Kidney (tissue), 14 donors: Measurements from ENCODE around the gene DENND5B. TPM values are rescaled to one million over a fixed set of nuclear protein-coding genes. Genes with fewer than 3 reads are reported as not detected.
A peak's percentile ranks its signal among the peaks of the same experiment; 100 is the strongest.

Source experiments
- DNase-seq, 5 donors: peaks; one replicate each; pipeline ENCODE4 v3.0.0-alpha.2; 2013 to 2020
- FAIRE-seq: peaks from 2 replicates; lab custom pipeline; 2012; peaks lifted over from hg19 to GRCh38; lab: Jason Lieb, UNC
- H3K27ac ChIP-seq, 2 donors: one replicate each; pipeline ENCODE4 v1.7.0; 2013; ENCODE audit warnings: low read depth in 2 of 2, low read length in 2 of 2, inconsistent platforms in 1 of 2
- H3K27me3 ChIP-seq: one replicate; pipeline ENCODE4 v1.7.1; 2013; ENCODE audit warnings: low read length, inconsistent platforms; ENCODE audit not compliant: control insufficient read depth, insufficient read depth
- H3K36me3 ChIP-seq, 3 donors: one replicate each; pipeline versions ENCODE4 v1.7.0 to v1.7.1; 2013; ENCODE audit warnings: low read length in 3 of 3, control low read depth in 1 of 3, inconsistent platforms in 1 of 3; ENCODE audit not compliant: insufficient read depth in 3 of 3, control insufficient read depth in 2 of 3
- H3K4me1 ChIP-seq, 3 donors: one replicate each; pipeline versions ENCODE4 v1.7.0 to v1.7.1; 2013; ENCODE audit warnings: low read length in 3 of 3, inconsistent platforms in 1 of 3, low read depth in 1 of 3; ENCODE audit not compliant: control insufficient read depth in 2 of 3, insufficient read depth in 2 of 3
- H3K4me3 ChIP-seq, 3 donors: one replicate each; pipeline versions ENCODE4 v1.7.0 to v1.8.1; 2013; ENCODE audit warnings: low read length in 3 of 3, control low read depth in 1 of 3, inconsistent platforms in 1 of 3
- H3K9ac ChIP-seq, 3 donors: one replicate each; pipeline versions ENCODE4 v1.7.0 to v1.7.1; 2013; ENCODE audit warnings: low read length in 3 of 3, control low read depth in 1 of 3, inconsistent platforms in 1 of 3
- H3K9me3 ChIP-seq, 3 donors: one replicate each; pipeline versions ENCODE4 v1.7.0 to v1.7.1; 2013; ENCODE audit warnings: low read length in 3 of 3, control low read depth in 1 of 3, inconsistent platforms in 1 of 3; ENCODE audit not compliant: control insufficient read depth in 2 of 3, insufficient read depth in 1 of 3
- intact Hi-C: fragments of 100-400 bp; cut with DNase I; formaldehyde crosslinking; loops from one replicate; pipeline ENCODE4 v1.11.1; 2022
- polyA plus RNA-seq: library from polyadenylated mRNA; stranded (reverse); fragments of 350-450 nt; fragmentation: Illumina TruSeq; extraction: RNeasy Lipid Tissue Mini Kit (QIAGEN cat#74804); gene quantifications from one replicate; pipeline ENCODE4 v1.2.3, GENCODE V29; 2014; ENCODE audit warnings: low read depth, low replicate concordance; ENCODE audit not compliant: insufficient read depth
- total RNA-seq: library from RNA; stranded (reverse); fragmentation: NEBNext Ultra II Directional; extraction: Animal tissue kit (Norgen Biotek cat#: 25700); gene quantifications from one replicate; pipeline ENCODE4 v1.2.1, GENCODE V29; 2021
- TF ChIP-seq, protein P1 (sequence below): IDR thresholded peaks from 3 replicates; pipeline ENCODE4 v1.5.1; 2012; ENCODE audit warnings: mild to moderate bottlenecking, moderate library complexity, borderline replicate concordance; ENCODE audit not compliant: insufficient read depth; ENCODE audit errors: extremely low read depth
- donor health status: control.
- donor health status: control.
- donor health status: control.
- donor health status: control.
- donor health status: control.
- donor health status: DM: yes; HTN: yes; CAD: no.
- donor health status: Normal renal cell carcinoma (clear cell type).

The DENND5B gene
- total and polyA plus RNA-seq, 2 donors from 2014 or later, result 2.9 to 14.1 TPM

DNA sequence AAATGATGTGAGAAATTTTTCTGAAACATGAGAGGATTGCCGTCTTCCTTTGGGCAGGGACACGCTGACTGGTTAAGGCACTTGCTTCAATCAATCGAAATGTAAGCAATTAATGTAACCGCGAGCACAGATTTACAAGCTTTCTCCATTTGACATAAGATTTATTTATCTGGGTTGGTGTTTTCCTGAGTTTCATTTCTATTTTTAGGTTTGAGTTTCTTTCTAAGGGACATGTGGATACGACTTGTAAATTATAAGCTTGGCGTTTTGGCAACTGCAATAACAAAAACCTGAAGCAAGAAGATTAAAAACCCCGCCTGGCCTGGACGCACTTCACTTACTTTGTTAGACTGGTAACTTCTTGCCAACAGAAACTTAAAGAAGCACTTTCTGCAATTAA lies 244.7 kb downstream of the DENND5B start:
- Histone ChIP-seq H3K9ac (no peak overlapping the region), H3K36me3 (no peaks in the 10 kb centered on the region), H3K4me3 (peak overlapping the region in 2 of 3 donors; percentile 24 to 30), H3K27ac (no peak overlapping the region), H3K9me3 (no peaks in the 10 kb centered on the region), H3K27me3 (no peaks in the 10 kb centered on the region), H3K4me1 (no peaks in the 10 kb centered on the region)
- FAIRE-seq (no peak), DNase-seq (peak in 3 of 5 donors; percentile 39 to 86 (median 84))
- TF ChIP-seq, protein P1, sequence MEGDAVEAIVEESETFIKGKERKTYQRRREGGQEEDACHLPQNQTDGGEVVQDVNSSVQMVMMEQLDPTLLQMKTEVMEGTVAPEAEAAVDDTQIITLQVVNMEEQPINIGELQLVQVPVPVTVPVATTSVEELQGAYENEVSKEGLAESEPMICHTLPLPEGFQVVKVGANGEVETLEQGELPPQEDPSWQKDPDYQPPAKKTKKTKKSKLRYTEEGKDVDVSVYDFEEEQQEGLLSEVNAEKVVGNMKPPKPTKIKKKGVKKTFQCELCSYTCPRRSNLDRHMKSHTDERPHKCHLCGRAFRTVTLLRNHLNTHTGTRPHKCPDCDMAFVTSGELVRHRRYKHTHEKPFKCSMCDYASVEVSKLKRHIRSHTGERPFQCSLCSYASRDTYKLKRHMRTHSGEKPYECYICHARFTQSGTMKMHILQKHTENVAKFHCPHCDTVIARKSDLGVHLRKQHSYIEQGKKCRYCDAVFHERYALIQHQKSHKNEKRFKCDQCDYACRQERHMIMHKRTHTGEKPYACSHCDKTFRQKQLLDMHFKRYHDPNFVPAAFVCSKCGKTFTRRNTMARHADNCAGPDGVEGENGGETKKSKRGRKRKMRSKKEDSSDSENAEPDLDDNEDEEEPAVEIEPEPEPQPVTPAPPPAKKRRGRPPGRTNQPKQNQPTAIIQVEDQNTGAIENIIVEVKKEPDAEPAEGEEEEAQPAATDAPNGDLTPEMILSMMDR, result no peak
- intact Hi-C loops, result no loop called here

DNA sequence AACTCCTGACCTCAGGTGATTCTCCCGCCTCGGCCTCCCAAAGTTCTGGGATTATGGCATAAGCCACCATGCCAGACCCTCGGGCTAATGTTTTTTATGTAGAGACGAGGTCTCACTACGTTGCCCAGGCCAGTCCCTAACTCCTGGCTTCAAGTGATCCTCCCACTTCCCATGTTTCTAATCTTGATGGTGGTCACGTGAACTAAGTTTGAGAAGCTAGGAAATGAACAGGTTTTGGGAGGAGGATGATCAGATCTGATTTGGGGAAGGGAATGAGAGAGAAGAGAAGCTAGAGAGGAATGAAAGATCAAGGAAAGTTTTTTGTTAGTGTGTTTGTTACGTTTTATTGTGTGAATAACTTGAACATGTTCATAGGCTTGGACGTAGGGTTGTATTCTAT lies 247.8 kb downstream of the DENND5B start:
- Histone ChIP-seq H3K27me3 (no peaks in the 10 kb centered on the region), H3K4me3 (no peak overlapping the region), H3K4me1 (no peaks in the 10 kb centered on the region), H3K9me3 (no peaks in the 10 kb centered on the region), H3K9ac (no peak overlapping the region), H3K27ac (no peak overlapping the region), H3K36me3 (no peaks in the 10 kb centered on the region)
- intact Hi-C loops, result no loop called here
- TF ChIP-seq, protein P1, result no peak
- FAIRE-seq (no peak), DNase-seq (no peak)

DNA sequence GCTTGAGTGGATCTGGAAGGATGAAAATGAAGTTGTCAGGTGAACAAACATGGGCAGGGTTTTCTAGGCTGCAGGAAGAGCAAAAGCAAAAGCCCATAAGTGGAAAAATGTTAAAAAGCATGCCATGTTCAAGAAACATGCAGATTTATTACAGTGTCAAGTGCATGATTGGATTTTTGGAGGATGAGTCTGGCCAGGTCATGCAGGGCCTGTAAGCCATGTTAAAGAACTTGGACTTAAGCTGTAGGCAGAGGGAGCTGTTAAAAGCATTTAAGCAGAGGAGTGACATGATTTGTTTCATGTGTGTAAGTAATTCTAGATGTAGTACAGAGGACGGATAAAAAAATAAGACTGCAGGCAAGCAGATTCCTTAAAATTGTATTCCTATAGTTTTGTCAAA lies 248.7 kb downstream of the DENND5B start:
- intact Hi-C loops, result no loop called here
- FAIRE-seq (no peak), DNase-seq (peak in 2 of 5 donors; percentile 72)
- no peak overlapping the region for H3K4me3 ChIP-seq
- H3K27ac ChIP-seq, result no peak overlapping the region
- H3K4me1 ChIP-seq, result no peaks in the 10 kb centered on the region
- TF ChIP-seq, protein P1, result no peak
- H3K36me3 ChIP-seq, result no peaks in the 10 kb centered on the region
- no peaks in the 10 kb centered on the region for H3K9me3 ChIP-seq
- H3K27me3 ChIP-seq, result no peaks in the 10 kb centered on the region
- no peak overlapping the region for H3K9ac ChIP-seq
